Mucosa of rectum (tissue), 2 donors: ENCODE data around the gene NCAPG.

Experiments used
- H3K27ac ChIP-seq, 2 donors: one replicate each; pipeline ENCODE4 v1.7.0; 2013; ENCODE audit warnings: inconsistent platforms in 2 of 2, low read depth in 2 of 2, low read length in 2 of 2
- H3K27me3 ChIP-seq, 2 donors: one replicate each; pipeline ENCODE4 v1.7.0; 2013; ENCODE audit warnings: low read length in 2 of 2; ENCODE audit not compliant: control insufficient read depth in 2 of 2, insufficient read depth in 2 of 2
- H3K36me3 ChIP-seq, 2 donors: one replicate each; pipeline ENCODE4 v1.7.0; 2013; ENCODE audit warnings: low read length in 2 of 2; ENCODE audit not compliant: control insufficient read depth in 2 of 2, insufficient read depth in 2 of 2
- H3K4me1 ChIP-seq, 2 donors: one replicate each; pipeline ENCODE4 v1.7.0; 2013; ENCODE audit warnings: low read length in 2 of 2, mild to moderate bottlenecking in 1 of 2; ENCODE audit not compliant: control insufficient read depth in 2 of 2, insufficient read depth in 2 of 2
- H3K4me3 ChIP-seq, 2 donors: one replicate each; pipeline ENCODE4 v1.7.0; 2013; ENCODE audit warnings: low read length in 2 of 2
- H3K9ac ChIP-seq, 2 donors: one replicate each; pipeline ENCODE4 v1.7.0; 2013; ENCODE audit warnings: low read length in 2 of 2, low read depth in 1 of 2, mild to moderate bottlenecking in 1 of 2
- H3K9me3 ChIP-seq, 2 donors: one replicate each; pipeline ENCODE4 v1.7.0; 2013; ENCODE audit warnings: low read length in 2 of 2; ENCODE audit not compliant: control insufficient read depth in 2 of 2
- donor health status: healthy.
- donor health status: Normal muscosa, but diverticular disease.

The NCAPG gene, protein sequence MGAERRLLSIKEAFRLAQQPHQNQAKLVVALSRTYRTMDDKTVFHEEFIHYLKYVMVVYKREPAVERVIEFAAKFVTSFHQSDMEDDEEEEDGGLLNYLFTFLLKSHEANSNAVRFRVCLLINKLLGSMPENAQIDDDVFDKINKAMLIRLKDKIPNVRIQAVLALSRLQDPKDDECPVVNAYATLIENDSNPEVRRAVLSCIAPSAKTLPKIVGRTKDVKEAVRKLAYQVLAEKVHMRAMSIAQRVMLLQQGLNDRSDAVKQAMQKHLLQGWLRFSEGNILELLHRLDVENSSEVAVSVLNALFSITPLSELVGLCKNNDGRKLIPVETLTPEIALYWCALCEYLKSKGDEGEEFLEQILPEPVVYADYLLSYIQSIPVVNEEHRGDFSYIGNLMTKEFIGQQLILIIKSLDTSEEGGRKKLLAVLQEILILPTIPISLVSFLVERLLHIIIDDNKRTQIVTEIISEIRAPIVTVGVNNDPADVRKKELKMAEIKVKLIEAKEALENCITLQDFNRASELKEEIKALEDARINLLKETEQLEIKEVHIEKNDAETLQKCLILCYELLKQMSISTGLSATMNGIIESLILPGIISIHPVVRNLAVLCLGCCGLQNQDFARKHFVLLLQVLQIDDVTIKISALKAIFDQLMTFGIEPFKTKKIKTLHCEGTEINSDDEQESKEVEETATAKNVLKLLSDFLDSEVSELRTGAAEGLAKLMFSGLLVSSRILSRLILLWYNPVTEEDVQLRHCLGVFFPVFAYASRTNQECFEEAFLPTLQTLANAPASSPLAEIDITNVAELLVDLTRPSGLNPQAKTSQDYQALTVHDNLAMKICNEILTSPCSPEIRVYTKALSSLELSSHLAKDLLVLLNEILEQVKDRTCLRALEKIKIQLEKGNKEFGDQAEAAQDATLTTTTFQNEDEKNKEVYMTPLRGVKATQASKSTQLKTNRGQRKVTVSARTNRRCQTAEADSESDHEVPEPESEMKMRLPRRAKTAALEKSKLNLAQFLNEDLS

DNA sequence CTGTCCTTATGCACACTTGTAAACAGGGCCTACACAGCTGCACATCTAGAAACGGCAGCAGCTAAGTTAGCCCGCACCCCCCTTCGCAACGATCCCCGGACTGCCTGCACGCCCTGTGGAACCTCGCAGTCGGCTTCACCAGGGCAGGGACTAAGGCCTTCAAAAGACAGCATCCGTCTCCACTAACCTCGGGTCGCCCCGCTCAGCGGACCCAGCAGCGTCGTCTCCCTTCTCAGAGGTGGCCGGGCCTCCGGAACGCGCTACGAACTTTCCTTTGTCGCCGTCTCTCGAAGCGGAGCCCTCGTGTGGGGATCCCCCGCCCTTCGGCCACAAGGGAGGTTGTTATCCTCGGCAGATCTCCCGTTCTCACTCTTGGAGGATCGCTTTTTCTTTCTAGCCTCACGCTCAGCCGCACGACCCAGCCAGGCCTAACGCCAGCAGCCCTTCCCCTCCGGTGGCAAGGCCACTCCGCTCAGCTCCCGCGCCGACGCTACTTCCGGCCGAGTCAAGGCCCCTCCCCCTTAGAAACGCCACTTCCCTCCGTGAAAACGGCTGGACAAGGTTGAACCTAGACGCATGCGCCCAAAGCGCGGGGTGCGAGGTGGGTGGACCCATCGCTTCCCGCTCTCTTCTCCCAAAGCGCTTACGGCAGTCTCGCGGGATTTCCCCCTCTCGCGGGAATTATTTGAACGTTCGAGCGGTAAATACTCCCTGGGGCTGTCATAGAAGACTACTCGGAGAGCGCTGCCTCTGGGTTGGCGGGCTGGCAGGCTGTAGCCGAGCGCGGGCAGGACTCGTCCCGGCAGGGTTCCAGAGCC lies at the start of gene NCAPG, which contains the start of gene DCAF16:
Gene NCAPG (plus strand): TSS at position 720 of the 818 bp plus-strand sequence. CDS start 99 bp downstream, outside the sequence.
Gene DCAF16 (minus strand): TSS at position 498 of the 818 bp plus-strand sequence. CDS start 6,616 bp downstream, outside the sequence.
- Histone ChIP-seq H3K9me3 (no peaks in the 10 kb centered on the region), H3K4me1 (peaks cover 23 to 29% of the 10 kb centered on the region in 2 donors), H3K36me3 (peaks cover 0 to 3% of the 10 kb centered on the region in 2 donors), H3K27ac (peak within 1 kb of the TSS; percentile 92 to 97), H3K9ac (peak within 1 kb of the TSS; percentile 97 to 99), H3K4me3 (peak within 1 kb of the TSS; percentile 95 to 99), H3K27me3 (no peaks in the 10 kb centered on the region)

DNA sequence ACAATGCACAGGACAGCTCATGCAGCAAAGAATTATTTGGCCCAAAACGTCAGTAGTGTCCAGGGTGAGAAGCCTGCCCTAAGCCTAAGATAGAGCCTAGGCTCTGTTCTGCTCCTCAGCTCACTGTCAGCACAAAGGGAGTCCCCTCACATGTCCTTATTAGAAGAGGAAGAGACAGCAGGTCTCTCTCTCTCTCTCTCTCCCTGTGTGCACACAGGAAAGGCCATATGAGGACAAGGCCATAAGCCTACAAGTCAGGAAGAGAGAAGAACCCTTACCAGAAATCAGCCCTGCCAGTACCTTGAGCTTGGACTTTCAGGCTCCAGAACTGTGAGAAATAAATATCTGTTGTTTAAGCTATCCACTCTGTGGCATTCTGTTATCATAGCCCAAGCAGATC lies 49.7 kb upstream of the NCAPG start:
- H3K27me3 ChIP-seq, result no peaks in the 10 kb centered on the region
- no peaks in the 10 kb centered on the region for H3K9me3 ChIP-seq
- H3K27ac ChIP-seq, result no peak overlapping the region

DNA sequence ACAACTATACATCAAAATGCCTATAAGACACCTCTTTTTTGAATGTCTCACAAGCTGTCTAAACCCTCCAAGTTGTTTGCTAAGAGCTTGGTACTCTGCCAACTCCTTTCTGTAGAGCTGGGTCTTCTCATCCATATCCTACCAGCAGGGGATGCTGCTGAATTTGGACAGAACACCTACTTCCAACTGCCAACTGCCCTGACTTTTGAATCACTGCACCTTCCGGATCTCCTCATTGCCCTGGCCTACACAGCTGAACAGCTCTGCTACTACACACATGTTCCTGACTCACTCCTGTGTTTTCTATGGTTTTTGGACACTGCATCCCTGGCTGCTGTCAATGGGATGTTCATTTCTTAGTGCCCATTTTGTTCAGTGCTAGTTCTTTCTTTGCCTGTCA lies 48.1 kb upstream of the NCAPG start:
- Histone ChIP-seq H3K4me1 (no peaks in the 10 kb centered on the region), H3K4me3 (no peak overlapping the region), H3K9me3 (no peaks in the 10 kb centered on the region), H3K27ac (no peak overlapping the region), H3K36me3 (no peaks in the 10 kb centered on the region), H3K27me3 (no peaks in the 10 kb centered on the region), H3K9ac (no peak overlapping the region)

More for the DNA sequence above, 49.7 kb upstream of the NCAPG start:
- Histone ChIP-seq H3K9ac (no peak overlapping the region), H3K36me3 (no peaks in the 10 kb centered on the region), H3K4me3 (no peak overlapping the region), H3K4me1 (no peaks in the 10 kb centered on the region)

DNA sequence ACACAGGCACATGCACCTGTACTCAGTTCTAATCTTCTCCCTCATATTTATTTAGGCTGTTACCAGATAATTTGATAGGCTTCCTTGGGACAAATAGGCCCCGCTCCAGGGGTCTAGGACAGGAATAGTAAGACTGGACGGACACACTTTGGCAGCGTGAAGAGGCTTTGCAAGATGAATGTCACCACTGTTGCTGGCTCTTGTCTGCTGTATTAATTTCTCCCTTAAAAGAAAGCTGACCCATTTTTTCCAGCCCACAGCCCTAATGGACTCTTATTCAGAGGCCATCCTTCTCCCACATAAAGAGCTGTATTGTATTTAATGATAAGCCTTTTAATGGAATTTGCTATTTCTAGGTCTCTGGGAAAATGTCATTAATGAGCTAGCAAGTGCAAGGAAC lies 47.4 kb upstream of the NCAPG start:
- Histone ChIP-seq H3K36me3 (no peaks in the 10 kb centered on the region), H3K9ac (no peak overlapping the region), H3K27me3 (no peaks in the 10 kb centered on the region), H3K4me3 (no peak overlapping the region), H3K9me3 (no peaks in the 10 kb centered on the region), H3K4me1 (no peaks in the 10 kb centered on the region), H3K27ac (no peak overlapping the region)

DNA sequence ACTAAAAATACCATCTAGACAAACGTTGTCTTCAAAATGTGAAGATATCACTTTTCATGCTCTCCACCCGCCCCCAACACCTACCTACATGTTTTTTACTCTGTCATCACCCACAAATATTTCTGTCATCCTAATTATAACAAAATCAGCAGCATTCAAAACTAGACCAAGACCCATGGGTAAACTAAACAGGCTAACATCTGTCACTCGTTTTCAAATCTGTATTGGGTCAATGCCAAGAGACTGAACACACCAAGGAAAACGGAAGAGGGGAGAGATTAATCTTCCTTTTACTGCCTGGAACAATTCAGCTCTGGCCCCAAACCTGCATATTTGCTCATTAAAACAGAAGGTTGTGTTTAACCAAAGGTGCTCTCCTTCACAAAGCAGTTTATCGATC lies 46.8 kb upstream of the NCAPG start:
- Histone ChIP-seq H3K27ac (no peak overlapping the region), H3K4me1 (no peaks in the 10 kb centered on the region), H3K4me3 (no peak overlapping the region), H3K9ac (no peak overlapping the region), H3K27me3 (no peaks in the 10 kb centered on the region), H3K36me3 (no peaks in the 10 kb centered on the region), H3K9me3 (no peaks in the 10 kb centered on the region)

DNA sequence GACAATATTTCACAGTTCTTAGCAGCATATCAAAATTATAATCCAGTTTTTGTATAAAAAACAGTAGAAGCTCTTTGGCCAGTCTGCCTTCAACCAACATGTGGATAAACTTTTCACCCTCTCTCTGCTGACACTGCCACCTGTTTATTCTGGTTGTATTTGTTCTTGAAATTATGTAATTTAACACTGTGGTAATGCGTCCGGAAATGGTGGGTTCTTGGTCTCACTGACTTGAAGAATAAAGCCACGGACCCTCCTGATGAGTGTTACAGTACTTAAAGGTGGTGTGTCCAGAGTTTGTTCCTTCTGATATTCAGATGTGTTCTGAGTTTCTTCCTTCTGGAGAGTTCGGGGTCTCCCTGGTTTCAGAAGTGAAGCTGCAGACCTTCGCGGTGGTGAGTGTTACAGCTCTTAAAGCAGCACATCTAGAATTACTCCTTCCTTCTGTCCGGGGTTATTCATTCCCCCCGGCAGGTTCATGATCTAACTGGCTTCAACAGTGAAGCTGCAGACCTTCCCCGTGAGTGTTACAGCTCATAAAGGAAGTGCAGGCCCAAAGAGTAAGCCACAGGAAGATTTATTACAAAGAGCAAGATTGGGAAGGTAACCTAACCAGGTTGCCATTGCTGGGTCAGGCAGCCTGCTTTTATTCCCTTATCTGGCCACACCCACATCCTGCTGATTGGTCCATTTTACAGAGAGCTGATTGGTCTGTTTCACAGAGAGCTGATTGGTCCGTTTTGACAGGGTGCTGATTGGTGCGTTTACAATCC lies 45.1 kb upstream of the NCAPG start:
- H3K9me3 ChIP-seq, result no peaks in the 10 kb centered on the region
- no peaks in the 10 kb centered on the region for H3K4me1 ChIP-seq
- no peaks in the 10 kb centered on the region for H3K36me3 ChIP-seq
- no peak overlapping the region for H3K9ac ChIP-seq
- no peaks in the 10 kb centered on the region for H3K27me3 ChIP-seq
- H3K4me3 ChIP-seq, result no peak overlapping the region
- H3K27ac ChIP-seq, result no peak overlapping the region

DNA sequence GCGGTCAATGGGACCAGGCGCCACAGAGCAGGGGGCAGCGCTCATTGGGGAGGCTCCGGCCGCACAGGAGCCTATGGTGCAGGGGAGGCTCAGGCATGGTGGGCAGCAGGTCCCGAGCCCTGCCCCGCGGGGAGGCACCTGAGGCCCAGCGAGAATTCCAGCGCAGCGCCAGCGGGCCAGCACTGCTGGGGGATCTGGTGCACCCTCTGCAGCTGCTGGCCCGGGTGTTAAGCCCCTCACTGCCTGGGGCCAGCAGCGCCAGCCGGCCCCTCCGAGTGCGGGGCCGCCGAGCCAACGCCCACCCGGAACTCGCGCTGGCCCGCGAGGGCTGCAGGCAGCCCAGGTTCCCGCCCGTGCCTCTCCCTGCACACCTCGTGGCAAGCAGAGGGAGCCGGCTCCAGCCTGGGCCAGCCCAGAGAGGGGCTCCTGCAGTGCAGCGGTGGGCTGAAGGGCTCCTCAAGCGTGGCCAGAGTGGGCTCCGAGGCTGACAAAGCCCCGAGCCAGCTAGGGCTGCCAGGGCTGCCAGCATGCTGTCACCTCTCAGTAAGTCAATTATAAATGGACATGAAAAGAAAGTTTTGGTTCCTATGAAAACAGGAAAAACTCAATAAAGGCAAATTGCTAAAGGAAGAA lies 43.8 kb upstream of the NCAPG start:
- Histone ChIP-seq H3K9ac (no peak overlapping the region), H3K36me3 (no peaks in the 10 kb centered on the region), H3K27me3 (no peaks in the 10 kb centered on the region), H3K4me1 (no peaks in the 10 kb centered on the region), H3K27ac (no peak overlapping the region), H3K9me3 (no peaks in the 10 kb centered on the region), H3K4me3 (no peak overlapping the region)

DNA sequence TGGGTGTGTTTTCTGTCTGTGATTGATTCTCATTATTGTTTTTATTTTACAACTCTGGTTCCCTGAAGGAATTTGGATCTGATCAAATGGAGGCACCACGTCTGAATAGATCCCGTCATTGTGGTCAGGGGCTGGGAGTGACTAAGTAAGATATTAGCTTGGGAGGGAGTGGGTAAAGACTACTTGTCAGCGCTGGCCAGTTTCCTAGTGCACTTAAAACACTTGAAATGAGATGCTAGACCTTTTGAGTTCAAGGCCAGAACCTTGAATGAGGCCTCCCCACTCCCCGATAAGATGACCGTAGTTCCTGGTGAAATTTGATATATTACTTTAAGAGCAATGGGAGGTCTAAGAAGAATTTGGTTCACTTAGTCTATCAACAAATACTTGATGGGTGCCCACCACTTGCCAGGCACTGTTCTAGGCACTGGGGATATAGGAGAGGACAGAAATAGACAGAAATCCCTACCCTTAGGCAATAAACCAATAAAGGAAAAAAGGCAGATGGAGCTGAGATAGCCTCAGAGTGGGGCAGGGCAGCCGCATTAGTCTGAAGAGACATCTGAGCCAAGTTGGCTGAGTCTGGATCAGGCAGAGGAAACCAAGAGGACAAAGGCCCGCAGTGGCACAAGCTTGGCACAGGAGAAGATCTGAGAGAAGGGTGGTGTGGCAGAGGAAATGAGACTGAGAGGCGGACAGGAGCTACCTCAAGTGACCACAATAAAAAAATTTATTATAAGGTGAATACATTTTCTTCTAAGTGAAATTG lies 41.2 kb upstream of the NCAPG start:
- H3K27me3 ChIP-seq, result no peaks in the 10 kb centered on the region
- H3K36me3 ChIP-seq, result no peaks in the 10 kb centered on the region
- no peaks in the 10 kb centered on the region for H3K4me1 ChIP-seq
- no peak overlapping the region for H3K27ac ChIP-seq
- H3K9me3 ChIP-seq, result no peaks in the 10 kb centered on the region
- no peak overlapping the region for H3K4me3 ChIP-seq
- H3K9ac ChIP-seq, result no peak overlapping the region
